ENCODE results near the gene RAB21. TPM values are rescaled to one million over a fixed set of nuclear protein-coding genes. Genes with fewer than 3 reads are reported as not detected.

RAB21 gene
- total RNA-seq, 1 experiment from 2014 or later: 27.3 TPM

DNA sequence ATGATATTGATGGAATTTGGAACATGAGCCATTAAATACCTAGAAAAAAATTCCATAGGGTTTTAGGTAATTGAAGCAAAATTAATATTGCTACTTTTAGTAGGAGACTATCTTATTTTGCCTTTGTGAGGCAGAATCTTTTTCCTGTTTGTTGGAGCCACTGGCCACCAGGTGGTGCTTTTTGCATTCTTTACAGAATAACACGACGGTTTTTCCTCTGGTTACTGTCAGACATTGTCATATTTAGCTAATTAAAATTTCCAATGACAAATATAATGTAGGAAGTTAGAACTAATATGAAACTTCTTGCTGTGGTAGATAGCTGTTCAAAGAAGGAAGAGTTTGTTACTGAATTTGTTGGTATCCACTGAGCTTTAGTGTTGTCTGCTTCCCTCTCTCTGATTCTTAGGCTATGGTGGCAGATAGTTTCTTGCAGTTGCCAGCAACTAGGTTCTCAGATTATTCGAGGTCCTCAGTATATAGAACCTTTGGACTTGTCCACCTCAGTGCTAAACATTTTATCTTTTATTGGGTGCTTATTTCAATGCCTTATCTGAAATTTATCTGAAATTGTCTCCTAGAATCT, 25.7 kb downstream of the RAB21 start:
- no peak overlapping the region for H2AFZ ChIP-seq (ENCODE audit: low read length)
- H3K27ac ChIP-seq (ENCODE audit: low read length): no peak overlapping the region
- H4K20me1 ChIP-seq (ENCODE audit: low read length): 0 out of 2 replicates have a peak, but pooled peaks cover 5% of the 10 kb centered on the region
- H3K36me3 ChIP-seq (ENCODE audit: low read depth, low read length): peaks cover 23% of the 10 kb centered on the region
- H3K27me3 ChIP-seq (ENCODE audit: low read length): no peaks in the 10 kb centered on the region
- POLR2A ChIA-PET (ENCODE audit: unreplicated experiment): no interaction called here
- ATAC-seq: peak; percentile 43; the same call in 1 of the 2 replicates
- no peaks in the 10 kb centered on the region for H3F3A ChIP-seq (ENCODE audit: low read length, unreplicated experiment)
- TF ChIP-seq, protein P1, sequence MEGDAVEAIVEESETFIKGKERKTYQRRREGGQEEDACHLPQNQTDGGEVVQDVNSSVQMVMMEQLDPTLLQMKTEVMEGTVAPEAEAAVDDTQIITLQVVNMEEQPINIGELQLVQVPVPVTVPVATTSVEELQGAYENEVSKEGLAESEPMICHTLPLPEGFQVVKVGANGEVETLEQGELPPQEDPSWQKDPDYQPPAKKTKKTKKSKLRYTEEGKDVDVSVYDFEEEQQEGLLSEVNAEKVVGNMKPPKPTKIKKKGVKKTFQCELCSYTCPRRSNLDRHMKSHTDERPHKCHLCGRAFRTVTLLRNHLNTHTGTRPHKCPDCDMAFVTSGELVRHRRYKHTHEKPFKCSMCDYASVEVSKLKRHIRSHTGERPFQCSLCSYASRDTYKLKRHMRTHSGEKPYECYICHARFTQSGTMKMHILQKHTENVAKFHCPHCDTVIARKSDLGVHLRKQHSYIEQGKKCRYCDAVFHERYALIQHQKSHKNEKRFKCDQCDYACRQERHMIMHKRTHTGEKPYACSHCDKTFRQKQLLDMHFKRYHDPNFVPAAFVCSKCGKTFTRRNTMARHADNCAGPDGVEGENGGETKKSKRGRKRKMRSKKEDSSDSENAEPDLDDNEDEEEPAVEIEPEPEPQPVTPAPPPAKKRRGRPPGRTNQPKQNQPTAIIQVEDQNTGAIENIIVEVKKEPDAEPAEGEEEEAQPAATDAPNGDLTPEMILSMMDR (conservative IDR thresholded peaks at IDR 0.05; ENCODE audit: low read depth, low read length): peak; percentile 92
- no peak for TF ChIP-seq EZH2 (IDR thresholded peaks at IDR 0.05; ENCODE audit: low read length, unreplicated experiment)
- no peak for TF ChIP-seq EZH2phosphoT487 (IDR thresholded peaks at IDR 0.05; ENCODE audit: borderline replicate concordance, low read length)
- no peak overlapping the region for H3K4me3 ChIP-seq (ENCODE audit: low read length)
- H3K4me1 ChIP-seq (ENCODE audit: insufficient read depth, low read length): no peaks in the 10 kb centered on the region
- H3K9me3 ChIP-seq (ENCODE audit: low read length): no peaks in the 10 kb centered on the region
- intact Hi-C loops (cut with micrococcal nuclease): loop anchor here (1.0 kb wide), 2 partner anchors 66 to 120 kb away; no protein-coding TSS in a partner anchor
- H3K9me2 ChIP-seq (replicated peaks; ENCODE audit: low read length): no peaks in the 10 kb centered on the region
- no peak overlapping the region for H3K9ac ChIP-seq (ENCODE audit: low read length)
- DNase-seq: peak; percentile 63
- CTCF ChIA-PET: interaction anchor here (1.4 kb wide), 1 partner anchor 66 kb away, joined by 12 read pairs; no protein-coding TSS in a partner anchor
- no peaks in the 10 kb centered on the region for H3K79me2 ChIP-seq (ENCODE audit: low read length)
- no TSS peak for BruUV-seq (replicated peaks)
- H3K4me2 ChIP-seq (ENCODE audit: low read length): no peak overlapping the region

DNA sequence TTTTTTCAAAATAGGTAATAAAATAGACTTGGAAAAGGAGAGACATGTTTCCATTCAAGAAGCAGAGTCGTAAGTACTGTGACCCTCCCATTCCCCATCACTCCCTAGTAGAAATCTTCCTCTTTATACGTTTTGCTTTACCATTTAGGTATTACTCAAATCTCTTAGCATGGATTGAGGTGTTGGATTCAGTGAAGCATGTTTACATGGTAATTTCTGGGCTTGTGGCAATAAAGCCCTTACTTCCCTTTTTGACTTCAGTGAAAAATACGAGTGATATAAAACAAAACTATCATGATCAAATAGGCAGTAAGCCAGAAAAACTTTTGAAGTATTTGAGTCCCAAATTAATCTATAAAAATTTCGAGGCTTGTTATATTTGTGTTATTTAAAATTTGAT, 27.4 kb downstream of the RAB21 start:
- Histone ChIP-seq H3K4me1 (ENCODE audit: insufficient read depth, low read length) (no peaks in the 10 kb centered on the region), H3K9me2 (replicated peaks; ENCODE audit: low read length) (no peaks in the 10 kb centered on the region), H3K36me3 (ENCODE audit: low read depth, low read length) (peaks cover 32% of the 10 kb centered on the region), H3K9me3 (ENCODE audit: low read length) (no peaks in the 10 kb centered on the region), H3K4me2 (ENCODE audit: low read length) (no peak overlapping the region), H3K79me2 (ENCODE audit: low read length) (no peaks in the 10 kb centered on the region), H3F3A (ENCODE audit: low read length, unreplicated experiment) (no peaks in the 10 kb centered on the region), H3K27ac (ENCODE audit: low read length) (no peak overlapping the region), H3K9ac (ENCODE audit: low read length) (no peak overlapping the region), H2AFZ (ENCODE audit: low read length) (no peak overlapping the region), H3K4me3 (ENCODE audit: low read length) (no peak overlapping the region), H3K27me3 (ENCODE audit: low read length) (no peaks in the 10 kb centered on the region), H4K20me1 (ENCODE audit: low read length) (0 out of 2 replicates have a peak, but pooled peaks cover 5% of the 10 kb centered on the region)
- POLR2A ChIA-PET (ENCODE audit: unreplicated experiment): no interaction called here
- intact Hi-C loops (cut with micrococcal nuclease): no loop called here
- no TSS peak for BruUV-seq (replicated peaks)
- no peak for TF ChIP-seq EZH2 (IDR thresholded peaks at IDR 0.05; ENCODE audit: low read length, unreplicated experiment)
- TF ChIP-seq, protein P1 (conservative IDR thresholded peaks at IDR 0.05; ENCODE audit: low read depth, low read length): no peak
- TF ChIP-seq EZH2phosphoT487 (IDR thresholded peaks at IDR 0.05; ENCODE audit: borderline replicate concordance, low read length): no peak
- ATAC-seq (no peak), DNase-seq (no peak)
- CTCF ChIA-PET: no interaction called here

DNA sequence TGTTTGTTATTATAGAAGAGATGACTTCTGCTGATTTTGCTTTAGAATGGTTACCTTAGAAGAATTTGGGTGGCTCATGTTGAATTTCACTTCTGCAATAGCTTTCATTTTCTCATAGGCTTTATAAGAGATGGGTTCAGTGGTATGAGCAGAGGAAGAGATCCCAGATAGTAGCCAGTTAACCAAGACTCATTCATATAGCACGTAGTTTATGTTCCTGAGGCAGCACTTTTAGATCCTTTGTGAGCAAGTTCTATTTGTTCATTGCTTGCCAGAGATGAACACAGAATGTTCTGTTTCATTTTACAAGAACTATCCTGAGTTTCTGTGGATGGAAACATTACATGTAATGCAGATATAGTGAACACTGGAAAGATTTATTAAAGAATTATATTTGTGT, 32.2 kb downstream of the RAB21 start:
- ChIA-PET POLR2A (ENCODE audit: unreplicated experiment) (no interaction called here), CTCF (no interaction called here)
- Histone ChIP-seq H4K20me1 (ENCODE audit: low read length) (no peaks in the 10 kb centered on the region), H3K79me2 (ENCODE audit: low read length) (no peaks in the 10 kb centered on the region), H3K27me3 (ENCODE audit: low read length) (no peaks in the 10 kb centered on the region), H3K4me2 (ENCODE audit: low read length) (no peak overlapping the region), H3K4me3 (ENCODE audit: low read length) (no peak overlapping the region), H3K36me3 (ENCODE audit: low read depth, low read length) (peaks cover 26% of the 10 kb centered on the region), H3F3A (ENCODE audit: low read length, unreplicated experiment) (no peaks in the 10 kb centered on the region), H3K9me3 (ENCODE audit: low read length) (no peaks in the 10 kb centered on the region), H2AFZ (ENCODE audit: low read length) (no peak overlapping the region), H3K9me2 (replicated peaks; ENCODE audit: low read length) (no peaks in the 10 kb centered on the region), H3K27ac (ENCODE audit: low read length) (no peak overlapping the region), H3K9ac (ENCODE audit: low read length) (no peak overlapping the region), H3K4me1 (ENCODE audit: insufficient read depth, low read length) (no peaks in the 10 kb centered on the region)
- TF ChIP-seq EZH2 (IDR thresholded peaks at IDR 0.05; ENCODE audit: low read length, unreplicated experiment): no peak
- DNase-seq (no peak), ATAC-seq (no peak)
- intact Hi-C loops (cut with micrococcal nuclease): no loop called here
- no TSS peak for BruUV-seq (replicated peaks)

Data from PC-3 (cell line).